AG04450 (cell line): ENCODE data around the gene OMG. TPM values are rescaled to one million over a fixed set of nuclear protein-coding genes. Genes with fewer than 3 reads are reported as not detected.

Source experiments
- CTCF ChIA-PET: fragments of 300-600, 350-600 bp; formaldehyde crosslinking; extraction: SDS; loops from one replicate; lab custom pipeline; 2022; ENCODE audit warnings: antibody characterized with exemption, inconsistent platforms; lab: Charles Lee
- POLR2A ChIA-PET: fragments of 350-600 bp; formaldehyde crosslinking; extraction: SDS; loops from one replicate; lab custom pipeline; 2021; ENCODE audit warnings: antibody characterized with exemption, inconsistent platforms; lab: Yijun Ruan, JAX
- DNase-seq: peaks from one replicate; pipeline ENCODE4 v3.0.0-alpha.2; 2011; ENCODE audit warnings: low read depth, low spot score
- H3K27ac ChIP-seq: one replicate; pipeline ENCODE4 v1.5.1; 2012; ENCODE audit warnings: low read depth, low read length, control low read depth
- H3K27me3 ChIP-seq: one replicate; pipeline ENCODE4 v1.6.0; 2012; ENCODE audit warnings: low read length; ENCODE audit not compliant: control insufficient read depth, insufficient read depth
- H3K4me3 ChIP-seq: 2 replicates; pipeline ENCODE4 v1.5.1; 2011; ENCODE audit warnings: mild to moderate bottlenecking, low read depth, low read length, control low read depth
- H3K9me3 ChIP-seq: 2 replicates; pipeline ENCODE4 v1.5.1; 2012; ENCODE audit warnings: low read length; ENCODE audit not compliant: control insufficient read depth, insufficient read depth
- polyA plus RNA-seq: library from polyadenylated mRNA; depleted of rRNA; stranded (reverse); fragments of >200 nt; gene quantifications from 2 replicates; pipeline ENCODE4 v1.2.3, GENCODE V29; 2011
- TF ChIP-seq, protein P1 (sequence below): IDR thresholded peaks from 2 replicates; pipeline ENCODE4 v1.5.1; 2011; ENCODE audit warnings: low read depth, low read length, control low read depth, inconsistent platforms

OMG gene
- polyA plus RNA-seq, 1 experiment = 1.8 TPM

DNA sequence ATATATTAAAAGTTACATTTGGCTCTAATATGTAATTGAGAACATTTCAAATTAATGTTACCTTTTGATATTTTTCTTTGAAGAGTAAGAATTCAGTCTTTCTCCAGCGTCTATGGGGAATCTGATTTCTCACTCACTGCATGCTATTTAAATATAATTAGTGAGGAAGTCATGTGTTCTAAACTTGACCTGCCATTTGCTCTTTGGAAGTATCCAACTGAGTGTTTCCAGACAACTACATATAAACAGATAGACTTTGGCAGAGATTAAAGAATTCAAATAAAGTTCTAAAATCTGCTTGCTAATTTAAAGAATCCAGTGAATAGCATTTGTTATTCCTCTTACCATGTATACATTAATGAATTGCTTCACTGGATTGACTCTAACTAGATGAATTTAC lies 23.5 kb downstream of the OMG start:
- H3K4me3 ChIP-seq = no peak overlapping the region
- CTCF ChIA-PET = no interaction called here
- no peak for DNase-seq
- POLR2A ChIA-PET = no interaction called here
- no peaks in the 10 kb centered on the region for H3K9me3 ChIP-seq
- H3K27ac ChIP-seq = no peak overlapping the region
- no peaks in the 10 kb centered on the region for H3K27me3 ChIP-seq
- TF ChIP-seq, protein P1, sequence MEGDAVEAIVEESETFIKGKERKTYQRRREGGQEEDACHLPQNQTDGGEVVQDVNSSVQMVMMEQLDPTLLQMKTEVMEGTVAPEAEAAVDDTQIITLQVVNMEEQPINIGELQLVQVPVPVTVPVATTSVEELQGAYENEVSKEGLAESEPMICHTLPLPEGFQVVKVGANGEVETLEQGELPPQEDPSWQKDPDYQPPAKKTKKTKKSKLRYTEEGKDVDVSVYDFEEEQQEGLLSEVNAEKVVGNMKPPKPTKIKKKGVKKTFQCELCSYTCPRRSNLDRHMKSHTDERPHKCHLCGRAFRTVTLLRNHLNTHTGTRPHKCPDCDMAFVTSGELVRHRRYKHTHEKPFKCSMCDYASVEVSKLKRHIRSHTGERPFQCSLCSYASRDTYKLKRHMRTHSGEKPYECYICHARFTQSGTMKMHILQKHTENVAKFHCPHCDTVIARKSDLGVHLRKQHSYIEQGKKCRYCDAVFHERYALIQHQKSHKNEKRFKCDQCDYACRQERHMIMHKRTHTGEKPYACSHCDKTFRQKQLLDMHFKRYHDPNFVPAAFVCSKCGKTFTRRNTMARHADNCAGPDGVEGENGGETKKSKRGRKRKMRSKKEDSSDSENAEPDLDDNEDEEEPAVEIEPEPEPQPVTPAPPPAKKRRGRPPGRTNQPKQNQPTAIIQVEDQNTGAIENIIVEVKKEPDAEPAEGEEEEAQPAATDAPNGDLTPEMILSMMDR = no peak

GRCh38 chr17:31272803-31273202 lies 24.2 kb downstream of the OMG start:
- no peak for DNase-seq
- Histone ChIP-seq H3K27ac (no peak overlapping the region), H3K4me3 (no peak overlapping the region), H3K27me3 (no peaks in the 10 kb centered on the region), H3K9me3 (no peaks in the 10 kb centered on the region)
- TF ChIP-seq, protein P1 = no peak
- ChIA-PET POLR2A (no interaction called here), CTCF (no interaction called here)

GRCh38 chr17:31272236-31272635 lies 24.8 kb downstream of the OMG start:
- Histone ChIP-seq H3K27ac (no peak overlapping the region), H3K27me3 (no peaks in the 10 kb centered on the region), H3K9me3 (no peaks in the 10 kb centered on the region), H3K4me3 (no peak overlapping the region)
- TF ChIP-seq, protein P1 = no peak
- ChIA-PET POLR2A (no interaction called here), CTCF (no interaction called here)
- DNase-seq = no peak

DNA sequence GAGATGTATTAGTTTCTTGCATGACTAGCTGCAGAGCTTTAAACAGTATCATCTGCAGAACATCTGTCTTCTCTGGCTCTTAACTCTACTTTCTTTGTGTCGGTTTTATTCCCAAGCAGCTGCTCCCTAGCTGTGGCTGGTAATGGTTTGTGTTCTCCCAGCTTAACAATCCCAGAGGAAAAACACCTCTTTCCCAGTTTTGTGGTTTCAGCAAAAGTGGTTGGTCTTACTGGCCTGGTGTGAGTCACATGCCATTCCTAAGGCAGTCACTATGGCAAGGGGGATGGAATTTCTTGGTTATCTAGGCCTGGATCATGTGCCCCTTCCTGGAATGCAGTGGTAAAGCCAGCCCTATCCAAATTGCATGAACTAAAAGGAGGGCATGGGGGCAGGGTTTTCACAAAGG lies 27.5 kb downstream of the OMG start:
- peak; percentile 91 for DNase-seq
- TF ChIP-seq, protein P1 = no peak
- no peaks in the 10 kb centered on the region for H3K9me3 ChIP-seq
- POLR2A ChIA-PET = interaction anchor here (0.8 kb wide), 1 partner anchor 102 kb away, joined by 4 read pairs; no protein-coding TSS in a partner anchor
- H3K27me3 ChIP-seq = no peaks in the 10 kb centered on the region
- H3K4me3 ChIP-seq = no peak overlapping the region
- peak overlapping the region; percentile 61 for H3K27ac ChIP-seq
- CTCF ChIA-PET = no interaction called here

DNA sequence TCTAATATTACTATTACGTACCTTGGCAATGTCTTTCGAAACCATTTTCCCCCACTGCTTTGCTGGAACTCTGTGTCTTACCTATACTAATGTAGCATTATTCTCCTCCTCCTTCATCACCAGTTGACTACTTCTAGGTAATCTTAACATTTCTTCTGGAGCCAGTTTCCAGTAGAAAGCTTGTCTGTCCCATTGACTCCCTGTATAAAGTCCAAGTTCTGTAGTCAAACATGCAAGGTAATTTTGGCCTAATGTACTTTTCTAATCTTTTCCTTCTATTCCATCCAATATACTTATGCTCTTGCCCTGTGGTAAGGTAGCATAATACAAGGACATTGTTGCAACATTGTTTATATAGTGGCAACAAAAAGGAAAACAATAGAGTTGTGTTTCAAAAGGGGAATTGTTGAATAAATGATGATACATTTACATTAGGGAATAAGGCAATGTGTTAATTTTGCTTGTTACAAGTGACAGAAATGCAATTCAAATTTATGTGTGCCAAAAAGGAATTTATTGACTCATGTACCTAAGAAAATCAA lies 27.9 kb downstream of the OMG start:
- no peak for DNase-seq
- no peak overlapping the region for H3K4me3 ChIP-seq
- POLR2A ChIA-PET = interaction anchor here (0.6 to 0.8 kb wide), 2 partner anchors 103 to 834 kb away, joined by 3 to 4 read pairs; no protein-coding TSS in a partner anchor
- H3K27ac ChIP-seq = peak overlapping the region; percentile 63
- no peaks in the 10 kb centered on the region for H3K9me3 ChIP-seq
- TF ChIP-seq, protein P1 = no peak
- CTCF ChIA-PET = no interaction called here
- no peaks in the 10 kb centered on the region for H3K27me3 ChIP-seq
